ENCODE data around the gene OSBPL9.

OSBPL9 gene

DNA sequence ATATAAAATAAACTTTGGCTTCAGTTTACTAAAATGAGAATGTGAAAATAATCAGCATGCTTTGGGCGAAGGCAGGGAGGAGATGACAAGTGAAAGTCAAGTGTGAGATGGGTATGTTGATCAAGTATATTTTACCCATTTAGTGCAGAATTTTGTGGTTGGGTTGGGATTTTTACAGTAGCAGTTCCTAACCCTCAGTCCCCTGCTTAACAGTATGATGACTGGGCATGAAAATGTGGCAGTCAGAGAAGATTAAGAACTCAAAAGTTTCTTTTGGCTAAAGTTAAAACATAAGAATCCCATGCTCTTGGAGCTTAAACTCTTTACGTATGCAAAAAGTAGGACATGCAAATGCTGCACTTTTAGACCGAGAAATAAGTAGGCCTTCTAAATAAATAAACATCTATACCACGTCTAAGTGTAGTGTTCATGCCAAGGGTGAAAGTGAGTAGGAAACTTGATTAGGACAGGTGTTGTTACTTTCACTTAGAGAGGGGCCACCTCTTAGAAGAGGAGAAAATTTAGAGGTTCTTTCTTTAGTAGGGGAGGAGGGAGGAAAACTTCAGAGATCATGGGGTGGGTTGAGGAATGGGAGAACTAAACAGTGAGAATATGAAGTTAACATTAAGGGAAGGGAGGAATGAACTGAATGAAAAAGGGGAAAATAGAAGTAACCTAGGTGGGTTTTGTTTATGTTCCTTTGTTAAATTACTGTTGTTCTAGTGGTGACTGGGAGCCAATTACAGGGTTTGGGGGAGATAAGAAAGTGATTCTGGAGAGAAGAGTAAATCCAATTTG is 127.8 kb downstream of the OSBPL9 start:
- Mint-ChIP-seq H3K9me3 (no peaks in the 10 kb centered on the region), H3K36me3 (ENCODE audit: low read depth) (peaks cover 7% of the 10 kb centered on the region), H3K4me1 (ENCODE audit: low read depth) (peaks cover 21% of the 10 kb centered on the region), H3K27ac (no peak overlapping the region), H3K4me3 (no peak overlapping the region), H3K27me3 (ENCODE audit: low read depth) (no peaks in the 10 kb centered on the region)
- DNase-seq (ENCODE audit: low spot score) = no peak

DNA sequence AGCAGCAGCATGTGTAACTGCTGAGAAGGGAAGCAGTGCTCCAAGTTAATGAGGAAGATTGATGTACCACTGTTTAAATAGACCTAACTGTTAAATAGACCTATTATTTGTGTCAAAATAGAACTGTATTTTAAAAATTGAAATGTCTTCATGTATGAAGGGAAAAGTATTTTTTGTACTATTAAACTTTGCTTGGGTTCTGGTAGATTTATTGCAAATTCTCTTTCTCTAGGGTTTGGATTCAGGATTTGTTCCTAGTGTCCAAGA is 128.3 kb downstream of the OSBPL9 start:
- H3K4me3 Mint-ChIP-seq = no peak overlapping the region
- peaks cover 17% of the 10 kb centered on the region for H3K4me1 Mint-ChIP-seq (ENCODE audit: low read depth)
- peaks cover 8% of the 10 kb centered on the region for H3K36me3 Mint-ChIP-seq (ENCODE audit: low read depth)
- no peaks in the 10 kb centered on the region for H3K27me3 Mint-ChIP-seq (ENCODE audit: low read depth)
- H3K9me3 Mint-ChIP-seq = no peaks in the 10 kb centered on the region
- no peak for DNase-seq (ENCODE audit: low spot score)
- no peak overlapping the region for H3K27ac Mint-ChIP-seq

DNA sequence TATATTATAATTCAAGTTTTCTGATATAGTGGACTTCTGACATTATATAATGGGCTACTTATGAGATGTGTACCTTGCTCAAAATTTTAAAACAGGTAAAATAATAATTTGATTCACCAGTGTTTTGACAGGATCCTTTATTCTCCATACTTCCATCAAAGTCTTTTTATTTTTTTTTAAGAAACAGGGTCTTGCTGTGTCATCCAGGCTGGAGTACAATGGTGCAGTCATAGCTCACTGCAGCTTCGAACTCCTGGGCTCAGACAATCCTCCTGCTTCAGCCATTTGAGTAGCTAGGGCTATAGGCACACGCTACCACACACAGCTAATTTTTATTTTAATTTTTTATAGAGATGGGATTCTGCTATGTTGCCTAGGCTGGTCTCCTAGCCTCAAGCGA is 132.3 kb downstream of the OSBPL9 start:
- no peaks in the 10 kb centered on the region for H3K27me3 Mint-ChIP-seq (ENCODE audit: low read depth)
- peaks cover 5% of the 10 kb centered on the region for H3K9me3 Mint-ChIP-seq
- peaks cover 19% of the 10 kb centered on the region for H3K36me3 Mint-ChIP-seq (ENCODE audit: low read depth)
- no peak for DNase-seq (ENCODE audit: low spot score)
- no peak overlapping the region for H3K4me3 Mint-ChIP-seq
- H3K4me1 Mint-ChIP-seq (ENCODE audit: low read depth) = peaks cover 14% of the 10 kb centered on the region
- H3K27ac Mint-ChIP-seq = no peak overlapping the region

DNA sequence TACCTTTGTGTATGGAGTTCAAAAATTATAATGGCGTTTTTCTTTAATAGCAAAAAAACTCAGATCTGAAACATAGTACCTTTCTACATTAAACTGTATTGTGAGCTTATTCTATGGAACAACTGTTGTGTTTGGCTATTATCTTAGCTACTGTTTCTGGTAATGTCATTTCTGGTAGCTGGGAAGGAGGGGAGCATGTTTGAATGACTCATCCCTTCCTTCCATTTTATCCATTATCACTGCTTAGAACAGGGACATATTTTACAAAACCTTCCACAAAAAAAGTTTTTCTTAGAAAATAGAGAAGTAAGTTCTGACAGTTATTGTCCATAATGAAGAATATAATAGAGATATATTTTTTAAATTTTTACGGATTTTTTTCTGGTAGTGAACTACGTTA is 133.3 kb downstream of the OSBPL9 start:
- Mint-ChIP-seq H3K27me3 (ENCODE audit: low read depth) (no peaks in the 10 kb centered on the region), H3K4me1 (ENCODE audit: low read depth) (peaks cover 4% of the 10 kb centered on the region), H3K9me3 (peaks cover 5% of the 10 kb centered on the region), H3K27ac (no peak overlapping the region), H3K4me3 (no peak overlapping the region), H3K36me3 (ENCODE audit: low read depth) (peaks cover 16% of the 10 kb centered on the region)
- DNase-seq (ENCODE audit: low spot score) = no peak

GRCh38 chr1:51750729-51751128 is 133.8 kb downstream of the OSBPL9 start:
- Mint-ChIP-seq H3K9me3 (peaks cover 5% of the 10 kb centered on the region), H3K4me1 (ENCODE audit: low read depth) (peaks cover 4% of the 10 kb centered on the region), H3K27me3 (ENCODE audit: low read depth) (no peaks in the 10 kb centered on the region), H3K36me3 (ENCODE audit: low read depth) (peaks cover 18% of the 10 kb centered on the region), H3K4me3 (no peak overlapping the region), H3K27ac (no peak overlapping the region)
- no peak for DNase-seq (ENCODE audit: low spot score)

GRCh38 chr1:51752073-51752948 is 135.4 kb downstream of the OSBPL9 start:
- no peak for DNase-seq (ENCODE audit: low spot score)
- H3K4me3 Mint-ChIP-seq = no peak overlapping the region
- H3K4me1 Mint-ChIP-seq (ENCODE audit: low read depth) = peaks cover 4% of the 10 kb centered on the region
- H3K9me3 Mint-ChIP-seq = peaks cover 5% of the 10 kb centered on the region
- peaks cover 18% of the 10 kb centered on the region for H3K36me3 Mint-ChIP-seq (ENCODE audit: low read depth)
- H3K27me3 Mint-ChIP-seq (ENCODE audit: low read depth) = no peaks in the 10 kb centered on the region
- H3K27ac Mint-ChIP-seq = no peak overlapping the region

DNA sequence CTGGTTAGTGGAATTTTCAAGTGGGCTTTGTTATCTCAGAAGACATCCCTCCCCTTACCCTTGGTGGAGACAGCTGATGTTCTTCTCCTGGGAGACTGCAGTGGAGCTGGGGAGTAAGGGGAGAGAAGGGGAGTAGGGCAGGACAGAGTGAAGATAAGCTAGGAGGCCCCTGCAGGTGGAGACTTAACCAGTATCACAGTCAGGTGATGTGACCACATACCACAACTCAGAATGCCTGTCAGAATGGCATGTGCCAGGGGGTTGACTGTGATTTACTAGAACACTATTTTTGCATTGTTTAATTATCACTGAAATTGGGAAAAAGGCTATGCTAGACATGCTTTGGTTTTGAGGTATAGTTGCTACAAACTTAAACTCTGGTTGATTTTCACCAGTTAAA is 137.1 kb downstream of the OSBPL9 start:
- Mint-ChIP-seq H3K27me3 (ENCODE audit: low read depth) (no peaks in the 10 kb centered on the region), H3K4me3 (no peak overlapping the region), H3K4me1 (ENCODE audit: low read depth) (peaks cover 4% of the 10 kb centered on the region), H3K9me3 (peaks cover 5% of the 10 kb centered on the region), H3K27ac (no peak overlapping the region), H3K36me3 (ENCODE audit: low read depth) (peaks cover 17% of the 10 kb centered on the region)
- DNase-seq (ENCODE audit: low spot score) = no peak

DNA sequence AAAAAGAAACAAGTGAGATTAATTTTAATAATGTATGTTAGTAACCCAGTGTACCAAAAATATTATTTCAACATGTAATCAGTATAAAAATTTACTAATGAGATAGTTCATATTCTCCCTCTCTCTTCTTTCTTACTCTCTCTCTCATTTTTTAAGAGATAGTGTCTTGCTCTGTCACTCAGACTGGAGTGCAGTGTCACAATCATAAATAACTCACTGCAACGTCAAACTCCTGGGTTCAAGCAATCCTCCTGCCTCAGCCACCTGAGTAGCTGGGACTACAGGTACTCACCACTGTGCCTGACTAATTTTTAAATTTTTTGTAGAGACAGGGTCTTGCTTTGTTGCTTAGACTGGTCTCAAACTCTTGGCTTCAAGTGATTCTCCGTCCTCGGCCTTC is 137.8 kb downstream of the OSBPL9 start:
- Mint-ChIP-seq H3K9me3 (peaks cover 5% of the 10 kb centered on the region), H3K4me3 (no peak overlapping the region), H3K4me1 (ENCODE audit: low read depth) (peaks cover 4% of the 10 kb centered on the region), H3K36me3 (ENCODE audit: low read depth) (peaks cover 17% of the 10 kb centered on the region), H3K27me3 (ENCODE audit: low read depth) (no peaks in the 10 kb centered on the region), H3K27ac (no peak overlapping the region)
- no peak for DNase-seq (ENCODE audit: low spot score)

GRCh38 chr1:51755437-51755836 is 138.5 kb downstream of the OSBPL9 start:
- H3K4me3 Mint-ChIP-seq = no peak overlapping the region
- peaks cover 7% of the 10 kb centered on the region for H3K4me1 Mint-ChIP-seq (ENCODE audit: low read depth)
- no peak for DNase-seq (ENCODE audit: low spot score)
- H3K36me3 Mint-ChIP-seq (ENCODE audit: low read depth) = peaks cover 15% of the 10 kb centered on the region
- H3K9me3 Mint-ChIP-seq = peaks cover 5% of the 10 kb centered on the region
- no peak overlapping the region for H3K27ac Mint-ChIP-seq
- no peaks in the 10 kb centered on the region for H3K27me3 Mint-ChIP-seq (ENCODE audit: low read depth)

GRCh38 chr1:51756290-51756689 is 139.4 kb downstream of the OSBPL9 start:
- no peak for DNase-seq (ENCODE audit: low spot score)
- Mint-ChIP-seq H3K27me3 (ENCODE audit: low read depth) (no peaks in the 10 kb centered on the region), H3K4me3 (no peak overlapping the region), H3K4me1 (ENCODE audit: low read depth) (peaks cover 10% of the 10 kb centered on the region), H3K27ac (no peak overlapping the region), H3K36me3 (ENCODE audit: low read depth) (peaks cover 17% of the 10 kb centered on the region), H3K9me3 (peaks cover 5% of the 10 kb centered on the region)

DNA sequence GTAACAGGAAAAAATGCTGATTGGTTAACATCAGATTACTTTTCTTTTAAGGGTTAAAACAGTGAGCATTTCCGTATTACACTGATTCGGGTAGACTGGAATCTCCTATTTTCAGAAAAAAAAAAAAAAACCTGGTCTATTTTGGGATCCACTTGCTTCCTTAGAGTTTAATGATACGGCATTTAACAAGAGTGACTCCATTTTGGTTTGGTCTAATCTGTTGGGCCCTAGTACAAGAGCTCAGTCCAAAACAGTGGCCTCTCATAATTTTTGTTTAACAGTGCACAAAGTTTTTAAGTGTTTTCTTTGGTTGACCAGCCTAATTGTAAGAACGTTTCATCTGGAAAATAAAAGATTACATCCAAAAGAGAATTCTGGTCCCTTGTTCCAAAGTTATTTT is 141.4 kb downstream of the OSBPL9 start:
- Mint-ChIP-seq H3K9me3 (no peaks in the 10 kb centered on the region), H3K27ac (no peak overlapping the region), H3K36me3 (ENCODE audit: low read depth) (peaks cover 11% of the 10 kb centered on the region), H3K4me3 (no peak overlapping the region), H3K27me3 (ENCODE audit: low read depth) (no peaks in the 10 kb centered on the region), H3K4me1 (ENCODE audit: low read depth) (peaks cover 12% of the 10 kb centered on the region)
- DNase-seq (ENCODE audit: low spot score) = no peak

DNA sequence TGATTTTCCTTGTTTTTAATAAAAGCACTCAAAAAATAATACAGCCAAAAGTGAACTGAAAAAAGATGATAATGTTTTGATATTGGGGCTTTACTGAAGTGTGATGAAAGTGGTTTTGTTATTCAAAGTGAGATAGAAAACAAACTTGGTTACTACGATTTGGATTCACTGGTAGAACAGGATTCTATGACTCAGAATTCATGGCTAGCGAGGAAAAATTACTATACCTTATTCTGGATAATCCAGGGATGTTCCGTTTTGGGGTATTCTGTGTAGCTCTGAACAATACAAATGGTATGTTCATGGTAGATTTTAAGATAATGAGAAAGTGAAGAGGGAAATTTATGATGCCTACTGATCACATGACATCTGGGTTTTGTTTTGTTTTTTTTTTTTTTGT is 144.0 kb downstream of the OSBPL9 start:
- Mint-ChIP-seq H3K4me1 (ENCODE audit: low read depth) (peaks cover 8% of the 10 kb centered on the region), H3K27ac (no peak overlapping the region), H3K4me3 (no peak overlapping the region), H3K27me3 (ENCODE audit: low read depth) (no peaks in the 10 kb centered on the region), H3K36me3 (ENCODE audit: low read depth) (peaks cover 6% of the 10 kb centered on the region), H3K9me3 (no peaks in the 10 kb centered on the region)
- no peak for DNase-seq (ENCODE audit: low spot score)

- Mint-ChIP-seq H3K27me3 (ENCODE audit: low read depth) (no peaks in the 10 kb centered on the region), H3K4me1 (ENCODE audit: low read depth) (peaks cover 8% of the 10 kb centered on the region), H3K4me3 (no peak overlapping the region), H3K27ac (no peak overlapping the region), H3K9me3 (no peaks in the 10 kb centered on the region), H3K36me3 (ENCODE audit: low read depth) (peaks cover 7% of the 10 kb centered on the region)
- DNase-seq (ENCODE audit: low spot score) = no peak
Observed at GRCh38 chr1:51761351-51761750, 144.5 kb downstream of the OSBPL9 start.

DNA sequence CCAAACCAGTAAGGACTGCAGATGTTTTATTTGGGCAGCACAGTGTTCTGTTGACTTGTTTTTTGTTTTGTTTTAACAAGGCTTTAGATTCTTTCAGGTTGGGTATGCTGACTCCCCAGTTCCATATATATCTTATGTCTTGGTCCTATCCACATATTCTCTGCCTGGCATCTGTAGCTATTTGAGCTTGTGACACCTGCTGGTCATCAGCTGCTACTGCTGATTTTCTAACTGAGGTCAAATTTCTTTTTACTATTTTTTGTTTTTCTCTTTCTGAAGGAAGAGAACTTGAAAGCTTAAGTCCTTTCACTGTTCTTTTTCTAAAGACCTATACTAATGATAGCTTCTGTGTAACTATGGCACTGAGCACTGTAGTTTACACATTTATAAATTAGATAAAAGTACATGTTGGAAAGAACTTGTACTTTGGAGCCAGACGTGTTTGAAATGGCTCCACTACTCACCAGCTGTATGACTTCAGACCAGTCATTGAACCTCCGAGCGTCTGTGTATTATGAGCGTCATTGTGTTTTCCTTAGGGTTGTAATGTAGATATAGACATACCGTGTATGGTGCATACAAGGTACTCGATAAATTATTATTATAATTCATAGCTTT is 152.2 kb downstream of the OSBPL9 start:
- no peak overlapping the region for H3K27ac Mint-ChIP-seq
- H3K4me3 Mint-ChIP-seq = no peak overlapping the region
- no peak for DNase-seq (ENCODE audit: low spot score)
- H3K4me1 Mint-ChIP-seq (ENCODE audit: low read depth) = peaks cover 6% of the 10 kb centered on the region
- peaks cover 28% of the 10 kb centered on the region for H3K36me3 Mint-ChIP-seq (ENCODE audit: low read depth)
- no peaks in the 10 kb centered on the region for H3K9me3 Mint-ChIP-seq
- H3K27me3 Mint-ChIP-seq (ENCODE audit: low read depth) = no peaks in the 10 kb centered on the region

Data from T-helper 2 cell treated with Interferon-gamma antibody and Interleukin-4, amounts not matched to agents 5 μg/mL and 100 μg/mL, for 36 hours (primary cell).